Naive thymus-derived CD8-positive, alpha-beta T cell (primary cell): ENCODE results near the gene NHLRC4. TPM values are rescaled to one million over a fixed set of nuclear protein-coding genes. Genes with fewer than 3 reads are reported as not detected.
A peak's percentile ranks its signal among the peaks of the same experiment; 100 is the strongest.

Experiments used
- ATAC-seq, 2 donors: fragments of 150-1000 bp; cut with Tn5 transposase in 1 of 2; sonication (Bioruptor Pico), chemical (Tn5 transposase) in 1 of 2; 1 replicate in 1 of 2; 2 replicates in 1 of 2; pipeline ENCODE4 v1.10.0; 2021; ENCODE audit warnings: mild to moderate bottlenecking in 2 of 2, moderate library complexity in 2 of 2
- POLR2A ChIA-PET: fragments of 350-600 bp; sonication (Branson Sonifier 250); formaldehyde crosslinking; loops from one replicate; lab custom pipeline; 2021; ENCODE audit warnings: antibody characterized with exemption; lab: Charles Lee
- DNase-seq, 10 donors: peaks; one replicate each; pipeline versions ENCODE4 v3.0.0 to v3.0.0-alpha.2; 2020 to 2022
- H3K27ac Mint-ChIP-seq, 10 donors: one replicate each; pipeline ENCODE4 v1.8.0; 2020 to 2022; ENCODE audit warnings: mild to moderate bottlenecking in 10 of 10, mixed read lengths in 10 of 10, moderate library complexity in 4 of 10, inconsistent platforms in 1 of 10
- H3K27me3 Mint-ChIP-seq, 5 donors: one replicate each; pipeline ENCODE4 v1.8.0; 2021 to 2022; ENCODE audit warnings: mixed read lengths in 5 of 5
- H3K36me3 Mint-ChIP-seq, 3 donors: one replicate each; pipeline ENCODE4 v1.8.0; 2020 to 2022; ENCODE audit warnings: mixed read lengths in 3 of 3, mild to moderate bottlenecking in 2 of 3, inconsistent platforms in 1 of 3
- H3K4me1 Mint-ChIP-seq, 4 donors: one replicate each; pipeline ENCODE4 v1.8.0; 2021 to 2022; ENCODE audit warnings: mixed read lengths in 4 of 4
- H3K4me3 Mint-ChIP-seq, 10 donors: one replicate each; pipeline ENCODE4 v1.8.0; 2020 to 2022; ENCODE audit warnings: mild to moderate bottlenecking in 10 of 10, mixed read lengths in 10 of 10, moderate library complexity in 6 of 10, inconsistent platforms in 1 of 10
- H3K9me3 Mint-ChIP-seq, 9 donors: one replicate each; pipeline ENCODE4 v1.8.0; 2020 to 2022; ENCODE audit warnings: mixed read lengths in 9 of 9, mild to moderate bottlenecking in 3 of 9, inconsistent platforms in 1 of 9, moderate library complexity in 1 of 9
- polyA plus RNA-seq, 3 donors: library from polyadenylated mRNA; unstranded; fragments of 300-500 nt; fragmentation: Illumina TruSeq; gene quantifications; one replicate each; pipeline ENCODE4 v1.2.3, GENCODE V29; 2021
- total RNA-seq, 8 experiments: library from RNA in 2 of 8; stranded (reverse) in 2 of 8; gene quantifications; one replicate each; pipeline ENCODE4 v1.2.3 and lab custom pipeline; 2021 to 2026

NHLRC4 gene
- total RNA-seq, result 1 to 10 TPM; 4.7 to 5.3 TPM
- polyA plus RNA-seq, result 1 to 10 TPM; 1.5 to 3.3 (median 1.7) TPM
- total RNA-seq (lab: John Stamatoyannopoulos, UW), result 0 to 3.3 (median 1.6) reads per million in 6 experiments

- POLR2A ChIA-PET, result interaction anchor here (0.5 to 2.1 kb wide), 5 partner anchors 19 to 180 kb away, joined by 3 to 8 read pairs (median 5); partner anchors contain the start of genes CAPN15 and METTL26
- Mint-ChIP-seq H3K27me3 (peaks cover 0 to 2% (median 0%) of the 10 kb centered on the region in 5 donors), H3K27ac (peak within 1 kb of the TSS; percentile 66 to 91 (median 88)), H3K4me1 (peaks cover 19 to 34% (median 31%) of the 10 kb centered on the region in 4 donors), H3K36me3 (no peaks in the 10 kb centered on the region), H3K4me3 (peak within 1 kb of the TSS; percentile 60 to 84 (median 74)), H3K9me3 (peaks cover 0 to 2% (median 0%) of the 10 kb centered on the region in 9 donors)
- peak in 9 of 10 donors; percentile 29 to 77 (median 44) for DNase-seq
- ATAC-seq, result peak; percentile 33 to 54
Observed at GRCh38 chr16:566475-567372, at the start of gene NHLRC4. Gene NHLRC4, plus strand, starts transcription at chr16:567005. Its CDS starts 1,043 bp downstream, at chr16:568048.

- DNase-seq, result no peak
- peaks cover 0 to 2% (median 0%) of the 10 kb centered on the region in 3 donors for H3K36me3 Mint-ChIP-seq
- H3K27me3 Mint-ChIP-seq, result no peaks in the 10 kb centered on the region
- H3K27ac Mint-ChIP-seq, result no peak overlapping the region
- no peak for ATAC-seq
- H3K4me1 Mint-ChIP-seq, result peaks cover 0 to 2% (median 0%) of the 10 kb centered on the region in 4 donors
- POLR2A ChIA-PET, result interaction anchor here (0.8 kb wide), 1 partner anchor 154 kb away, joined by 3 read pairs; no protein-coding TSS in a partner anchor
- H3K9me3 Mint-ChIP-seq, result no peaks in the 10 kb centered on the region
- no peak overlapping the region for H3K4me3 Mint-ChIP-seq
Observed at GRCh38 chr16:518858-519257, 47.9 kb upstream of the NHLRC4 start.

- DNase-seq, result no peak
- peaks cover 0 to 4% (median 0%) of the 10 kb centered on the region in 4 donors for H3K4me1 Mint-ChIP-seq
- peak overlapping the region in 1 of 10 donors; percentile 24 for H3K27ac Mint-ChIP-seq
- no peak for ATAC-seq
- H3K36me3 Mint-ChIP-seq, result peaks cover 0 to 2% (median 0%) of the 10 kb centered on the region in 3 donors
- H3K9me3 Mint-ChIP-seq, result no peaks in the 10 kb centered on the region
- H3K27me3 Mint-ChIP-seq, result no peaks in the 10 kb centered on the region
- no peak overlapping the region for H3K4me3 Mint-ChIP-seq
- POLR2A ChIA-PET, result no interaction called here
Observed at GRCh38 chr16:519425-519824, 47.4 kb upstream of the NHLRC4 start.

GRCh38 chr16:519841-520687, 46.7 kb upstream of the NHLRC4 start:
- Mint-ChIP-seq H3K9me3 (no peaks in the 10 kb centered on the region), H3K27ac (no peak overlapping the region), H3K27me3 (no peaks in the 10 kb centered on the region), H3K4me3 (no peak overlapping the region), H3K4me1 (peaks cover 0 to 4% (median under 1%) of the 10 kb centered on the region in 4 donors), H3K36me3 (peaks cover 0 to 2% (median 0%) of the 10 kb centered on the region in 3 donors)
- no peak for ATAC-seq
- no peak for DNase-seq
- POLR2A ChIA-PET, result no interaction called here

- DNase-seq (no peak), ATAC-seq (no peak)
- Mint-ChIP-seq H3K4me1 (peaks cover 3 to 10% (median 8%) of the 10 kb centered on the region in 4 donors), H3K4me3 (no peak overlapping the region), H3K27me3 (no peaks in the 10 kb centered on the region), H3K9me3 (no peaks in the 10 kb centered on the region), H3K27ac (no peak overlapping the region), H3K36me3 (peaks cover 0 to 2% (median 0%) of the 10 kb centered on the region in 3 donors)
- POLR2A ChIA-PET, result no interaction called here
Observed at GRCh38 chr16:520847-521246, 46.0 kb upstream of the NHLRC4 start.

- ATAC-seq, result no peak
- no peak overlapping the region for H3K27ac Mint-ChIP-seq
- peaks cover 4 to 18% (median 14%) of the 10 kb centered on the region in 4 donors for H3K4me1 Mint-ChIP-seq
- DNase-seq, result no peak
- H3K9me3 Mint-ChIP-seq, result no peaks in the 10 kb centered on the region
- POLR2A ChIA-PET, result no interaction called here
- no peaks in the 10 kb centered on the region for H3K27me3 Mint-ChIP-seq
- H3K4me3 Mint-ChIP-seq, result no peak overlapping the region
- H3K36me3 Mint-ChIP-seq, result no peaks in the 10 kb centered on the region
Observed at GRCh38 chr16:521381-522210, 45.2 kb upstream of the NHLRC4 start.

GRCh38 chr16:522320-523096, 44.3 kb upstream of the NHLRC4 start:
- POLR2A ChIA-PET, result no interaction called here
- Mint-ChIP-seq H3K27ac (peak overlapping the region in 2 of 10 donors; percentile 7 to 61), H3K4me3 (peak overlapping the region in 2 of 10 donors; percentile 10 to 50), H3K36me3 (no peaks in the 10 kb centered on the region), H3K27me3 (no peaks in the 10 kb centered on the region), H3K9me3 (no peaks in the 10 kb centered on the region), H3K4me1 (peaks cover 5 to 19% (median 17%) of the 10 kb centered on the region in 4 donors)
- ATAC-seq (no peak), DNase-seq (no peak)

GRCh38 chr16:523097-523741, 43.6 kb upstream of the NHLRC4 start:
- no peak for DNase-seq
- H3K9me3 Mint-ChIP-seq, result no peaks in the 10 kb centered on the region
- POLR2A ChIA-PET, result no interaction called here
- ATAC-seq, result no peak
- no peaks in the 10 kb centered on the region for H3K36me3 Mint-ChIP-seq
- H3K4me1 Mint-ChIP-seq, result peaks cover 5 to 19% (median 17%) of the 10 kb centered on the region in 4 donors
- peak overlapping the region in 3 of 10 donors; percentile 7 to 61 (median 52) for H3K27ac Mint-ChIP-seq
- peak overlapping the region in 2 of 10 donors; percentile 24 to 50 for H3K4me3 Mint-ChIP-seq
- H3K27me3 Mint-ChIP-seq, result no peaks in the 10 kb centered on the region

GRCh38 chr16:524274-525040, 42.3 kb upstream of the NHLRC4 start:
- H3K4me3 Mint-ChIP-seq, result peak overlapping the region in 1 of 10 donors; percentile 51
- H3K9me3 Mint-ChIP-seq, result no peaks in the 10 kb centered on the region
- POLR2A ChIA-PET, result no interaction called here
- peak overlapping the region in 3 of 10 donors; percentile 21 to 93 (median 24) for H3K27ac Mint-ChIP-seq
- peaks cover 10 to 30% (median 26%) of the 10 kb centered on the region in 4 donors for H3K4me1 Mint-ChIP-seq
- no peaks in the 10 kb centered on the region for H3K36me3 Mint-ChIP-seq
- ATAC-seq, result no peak
- H3K27me3 Mint-ChIP-seq, result no peaks in the 10 kb centered on the region
- no peak for DNase-seq

- Mint-ChIP-seq H3K4me3 (peak overlapping the region in 8 of 10 donors; percentile 15 to 85 (median 81)), H3K27me3 (no peaks in the 10 kb centered on the region), H3K36me3 (no peaks in the 10 kb centered on the region), H3K27ac (peak overlapping the region in 8 of 10 donors; percentile 69 to 93 (median 74)), H3K9me3 (no peaks in the 10 kb centered on the region), H3K4me1 (peaks cover 10 to 36% (median 29%) of the 10 kb centered on the region in 4 donors)
- POLR2A ChIA-PET, result no interaction called here
- DNase-seq, result no peak
- no peak for ATAC-seq
Observed at GRCh38 chr16:525123-525519, 41.7 kb upstream of the NHLRC4 start.
